Right atrium auricular region (tissue), 2 donors: ENCODE data around the gene PTAFR. TPM values are rescaled to one million over a fixed set of nuclear protein-coding genes. Genes with fewer than 3 reads are reported as not detected.

Experiments used
- DNase-seq: peaks from one replicate; pipeline ENCODE4 v3.0.0-alpha.2; 2019; ENCODE audit warnings: low spot score
- H3K27ac ChIP-seq, 2 donors: fragments of 200-600 bp; sonication (generic); 1 replicate in 1 of 2; 2 replicates in 1 of 2; pipeline ENCODE4 v1.5.1; 2016 to 2019
- H3K27me3 ChIP-seq, 2 donors: fragments of 200-600 bp; sonication (generic); one replicate each; pipeline versions ENCODE4 v1.5.1 to v1.6.0; 2017 to 2019
- H3K36me3 ChIP-seq: fragments of 200-600 bp; sonication (generic); one replicate; pipeline ENCODE4 v1.5.1; 2016
- H3K4me1 ChIP-seq, 2 donors: fragments of 200-600 bp; sonication (generic); one replicate each; pipeline versions ENCODE4 v1.5.1 to v1.6.0; 2017 to 2019
- H3K4me3 ChIP-seq, 2 donors: fragments of 200-600 bp; sonication (generic); 1 replicate in 1 of 2; 2 replicates in 1 of 2; pipeline ENCODE4 v1.5.1; 2017 to 2019; ENCODE audit warnings: mild to moderate bottlenecking in 1 of 2, moderate library complexity in 1 of 2
- H3K9me3 ChIP-seq, 2 donors: fragments of 200-600 bp; sonication (generic); one replicate each; pipeline ENCODE4 v1.5.1; 2019
- total RNA-seq, 2 donors: library from RNA; depleted of rRNA; stranded (reverse); fragments of >200 nt; gene quantifications; one replicate each; pipeline ENCODE4 v1.1.0, GENCODE V29; 2016
- TF ChIP-seq, protein P1 (sequence below), 2 donors: fragments of 200-600 bp; sonication (generic); IDR thresholded peaks; one replicate each; pipeline ENCODE4 v1.5.1; 2019; ENCODE audit warnings: antibody characterized with exemption in 2 of 2

The PTAFR gene, protein sequence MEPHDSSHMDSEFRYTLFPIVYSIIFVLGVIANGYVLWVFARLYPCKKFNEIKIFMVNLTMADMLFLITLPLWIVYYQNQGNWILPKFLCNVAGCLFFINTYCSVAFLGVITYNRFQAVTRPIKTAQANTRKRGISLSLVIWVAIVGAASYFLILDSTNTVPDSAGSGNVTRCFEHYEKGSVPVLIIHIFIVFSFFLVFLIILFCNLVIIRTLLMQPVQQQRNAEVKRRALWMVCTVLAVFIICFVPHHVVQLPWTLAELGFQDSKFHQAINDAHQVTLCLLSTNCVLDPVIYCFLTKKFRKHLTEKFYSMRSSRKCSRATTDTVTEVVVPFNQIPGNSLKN
- 1 to 10 TPM; 1.3 to 4.6 TPM for total RNA-seq

DNA sequence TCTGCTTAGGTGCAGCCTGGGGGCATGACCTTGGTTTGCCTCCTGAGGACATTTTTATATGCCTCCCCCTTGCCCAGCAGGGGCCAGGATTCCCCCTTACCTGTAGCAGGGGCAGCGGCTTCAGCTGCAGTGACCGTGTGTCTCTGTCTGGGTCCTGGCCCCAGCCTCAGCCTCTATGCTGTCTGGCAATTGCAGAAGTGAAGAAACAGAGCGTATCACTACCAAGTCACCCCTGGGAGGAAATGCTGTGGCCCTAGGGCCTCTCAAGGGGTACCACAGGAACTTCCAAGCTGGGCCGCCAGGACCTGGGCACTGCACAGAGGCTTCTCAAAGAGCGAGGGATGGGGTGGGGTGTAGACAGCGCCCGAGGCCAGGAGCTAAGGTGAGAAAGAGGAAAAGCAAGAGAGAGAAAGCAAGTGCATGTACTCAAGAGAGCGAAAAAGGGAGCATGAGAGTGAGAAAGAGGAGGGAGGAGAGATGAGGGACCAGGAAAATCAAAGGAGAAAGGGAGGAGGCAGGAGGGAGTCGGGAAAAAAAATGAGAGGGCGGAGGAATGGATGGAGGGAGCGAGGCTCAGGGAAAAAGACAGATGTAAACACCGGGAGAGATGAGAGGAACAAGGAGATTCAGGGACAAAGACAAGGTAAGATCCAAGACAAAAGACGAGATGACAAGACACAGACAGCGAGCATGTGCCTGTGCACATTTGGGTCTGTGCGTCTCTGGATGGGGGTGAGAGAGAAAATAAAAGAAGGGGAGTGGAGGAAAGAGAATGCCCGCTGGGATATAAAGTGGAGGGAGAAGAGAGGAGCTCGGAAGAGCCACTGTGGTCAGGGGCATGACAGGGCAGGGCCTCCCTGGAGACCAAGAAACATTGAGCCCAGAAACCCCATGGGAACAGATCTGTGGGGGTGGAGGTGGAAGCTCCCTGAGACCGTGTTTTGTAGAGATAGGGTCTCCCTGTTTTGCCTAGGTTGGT is at the start of gene PTAFR:
TSS of gene PTAFR (minus strand) at position 199 of the 979 bp plus-strand sequence. CDS start 25,669 bp downstream, outside the sequence.
- DNase-seq = no peak
- H3K27ac ChIP-seq = peak within 1 kb of the TSS in 1 of 2 donors; percentile 26
- no peaks in the 10 kb centered on the region for H3K27me3 ChIP-seq
- no peaks in the 10 kb centered on the region for H3K36me3 ChIP-seq
- peak within 1 kb of the TSS in 1 of 2 donors; percentile 22 for H3K4me3 ChIP-seq
- peaks cover 0 to 25% of the 10 kb centered on the region in 2 donors for H3K4me1 ChIP-seq
- TF ChIP-seq, protein P1, sequence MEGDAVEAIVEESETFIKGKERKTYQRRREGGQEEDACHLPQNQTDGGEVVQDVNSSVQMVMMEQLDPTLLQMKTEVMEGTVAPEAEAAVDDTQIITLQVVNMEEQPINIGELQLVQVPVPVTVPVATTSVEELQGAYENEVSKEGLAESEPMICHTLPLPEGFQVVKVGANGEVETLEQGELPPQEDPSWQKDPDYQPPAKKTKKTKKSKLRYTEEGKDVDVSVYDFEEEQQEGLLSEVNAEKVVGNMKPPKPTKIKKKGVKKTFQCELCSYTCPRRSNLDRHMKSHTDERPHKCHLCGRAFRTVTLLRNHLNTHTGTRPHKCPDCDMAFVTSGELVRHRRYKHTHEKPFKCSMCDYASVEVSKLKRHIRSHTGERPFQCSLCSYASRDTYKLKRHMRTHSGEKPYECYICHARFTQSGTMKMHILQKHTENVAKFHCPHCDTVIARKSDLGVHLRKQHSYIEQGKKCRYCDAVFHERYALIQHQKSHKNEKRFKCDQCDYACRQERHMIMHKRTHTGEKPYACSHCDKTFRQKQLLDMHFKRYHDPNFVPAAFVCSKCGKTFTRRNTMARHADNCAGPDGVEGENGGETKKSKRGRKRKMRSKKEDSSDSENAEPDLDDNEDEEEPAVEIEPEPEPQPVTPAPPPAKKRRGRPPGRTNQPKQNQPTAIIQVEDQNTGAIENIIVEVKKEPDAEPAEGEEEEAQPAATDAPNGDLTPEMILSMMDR (IDR thresholded peaks at IDR 0.05) = no peak
- H3K9me3 ChIP-seq = no peaks in the 10 kb centered on the region

DNA sequence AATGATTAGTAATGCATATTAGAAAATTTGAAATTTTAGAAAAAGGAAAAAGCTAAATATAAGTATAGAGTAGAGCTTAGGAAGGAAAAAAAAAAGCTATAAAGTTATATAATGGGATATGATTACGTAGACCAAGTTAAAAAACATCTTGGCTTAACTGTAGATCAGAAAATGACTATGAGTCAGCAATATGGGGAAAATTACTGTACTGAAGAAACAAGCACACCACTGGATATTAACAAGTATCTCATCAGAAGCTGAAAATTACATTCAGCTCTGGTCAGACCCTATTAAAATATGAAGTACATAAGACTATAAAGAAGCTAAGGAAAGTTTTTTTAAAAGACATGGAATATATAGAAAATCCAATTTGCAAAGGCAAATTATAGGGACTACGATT is 36.8 kb upstream of the PTAFR start:
- Histone ChIP-seq H3K27ac (no peak overlapping the region), H3K4me3 (no peak overlapping the region), H3K9me3 (no peaks in the 10 kb centered on the region), H3K4me1 (no peaks in the 10 kb centered on the region), H3K27me3 (no peaks in the 10 kb centered on the region), H3K36me3 (peaks cover 30% of the 10 kb centered on the region)
- no peak for DNase-seq
- TF ChIP-seq, protein P1 (IDR thresholded peaks at IDR 0.05) = no peak

DNA sequence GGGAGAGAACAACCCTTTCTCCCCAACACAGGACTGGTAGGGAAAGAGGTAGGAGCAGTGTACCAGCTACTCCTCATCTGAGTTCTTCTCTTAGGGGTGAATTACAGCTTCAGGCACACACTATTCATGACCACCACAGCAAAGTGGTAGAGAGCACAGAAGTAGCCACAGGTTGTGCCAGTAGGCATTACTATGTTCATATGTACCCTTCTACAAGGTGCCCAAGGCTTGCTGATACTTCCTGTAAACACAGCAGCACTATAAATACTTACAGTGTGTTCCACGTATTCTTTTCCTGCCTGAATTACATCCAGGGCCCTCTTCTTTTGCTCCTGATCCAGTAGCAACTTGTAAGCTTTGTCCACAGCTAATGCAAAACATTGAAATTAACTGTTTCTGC is 33.2 kb upstream of the PTAFR start:
- peaks cover 59% of the 10 kb centered on the region for H3K36me3 ChIP-seq
- H3K4me3 ChIP-seq = no peak overlapping the region
- TF ChIP-seq, protein P1 (IDR thresholded peaks at IDR 0.05) = no peak
- H3K9me3 ChIP-seq = no peaks in the 10 kb centered on the region
- no peak for DNase-seq
- no peak overlapping the region for H3K27ac ChIP-seq
- H3K27me3 ChIP-seq = no peaks in the 10 kb centered on the region
- H3K4me1 ChIP-seq = no peaks in the 10 kb centered on the region

DNA sequence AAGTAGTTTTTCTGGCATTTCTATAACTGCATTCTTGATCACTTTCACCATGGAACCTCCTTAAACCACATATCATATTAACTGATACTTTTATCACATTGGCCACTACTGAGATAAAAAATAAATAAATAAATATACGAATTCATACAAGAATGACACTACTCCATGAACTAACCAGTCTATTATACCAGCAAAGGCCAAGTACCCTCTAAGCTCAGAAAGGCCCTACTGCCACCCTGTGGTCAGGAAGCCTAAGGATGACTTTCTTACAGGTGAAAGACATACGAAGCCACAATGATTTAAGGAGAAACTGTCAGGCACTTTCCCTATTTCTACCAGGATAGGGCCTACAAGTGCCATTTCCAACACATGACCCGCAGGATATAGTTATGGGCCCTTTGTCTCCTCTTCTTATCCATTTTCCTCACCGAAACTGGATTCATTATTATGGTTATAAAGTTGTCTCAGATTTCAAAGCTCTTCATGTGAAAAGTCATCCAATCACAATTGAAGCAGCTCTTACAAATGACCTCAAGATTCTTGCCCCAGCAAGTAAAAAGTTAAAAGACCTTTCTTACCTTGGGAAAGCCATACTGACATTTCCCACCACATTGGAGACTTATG is 32.4 kb upstream of the PTAFR start:
- H3K9me3 ChIP-seq = no peaks in the 10 kb centered on the region
- TF ChIP-seq, protein P1 (IDR thresholded peaks at IDR 0.05) = peak; percentile 46 to 74
- H3K27ac ChIP-seq = no peak overlapping the region
- H3K4me3 ChIP-seq = no peak overlapping the region
- no peak for DNase-seq
- no peaks in the 10 kb centered on the region for H3K4me1 ChIP-seq
- H3K27me3 ChIP-seq = no peaks in the 10 kb centered on the region
- H3K36me3 ChIP-seq = peaks cover 62% of the 10 kb centered on the region

DNA sequence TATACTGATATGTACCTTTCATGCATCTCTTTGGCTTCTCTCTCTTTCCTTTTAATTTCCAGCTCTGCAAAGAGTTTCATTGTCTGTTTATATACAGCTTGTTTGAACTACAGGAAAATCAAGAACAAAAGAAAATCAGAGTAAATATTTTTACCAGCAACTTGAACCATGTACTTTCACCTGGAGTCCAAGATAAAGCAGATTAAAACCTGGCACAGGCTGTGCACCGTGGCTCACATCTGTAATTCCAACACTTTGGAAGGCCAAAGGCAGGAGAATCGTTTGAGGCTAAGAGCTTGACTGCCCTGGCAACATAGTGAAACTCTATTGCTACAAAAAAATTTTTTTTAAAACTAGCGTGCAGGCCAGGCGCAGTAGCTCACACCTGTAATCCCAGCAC is 28.8 kb upstream of the PTAFR start:
- Histone ChIP-seq H3K4me3 (no peak overlapping the region), H3K36me3 (peaks cover 89% of the 10 kb centered on the region), H3K27me3 (no peaks in the 10 kb centered on the region), H3K27ac (no peak overlapping the region), H3K9me3 (no peaks in the 10 kb centered on the region), H3K4me1 (no peaks in the 10 kb centered on the region)
- DNase-seq = no peak
- TF ChIP-seq, protein P1 (IDR thresholded peaks at IDR 0.05) = no peak
